Parathyroid adenoma (tissue), 2 donors: ENCODE results near the gene MAPT.

Experiments
- H2AFZ ChIP-seq: fragments of 300-600 bp; sonication (generic); one replicate; pipeline ENCODE4 v1.7.0; 2017; ENCODE audit warnings: antibody characterized with exemption, mild to moderate bottlenecking
- H3K27ac ChIP-seq: fragments of 300-600 bp; sonication (generic); one replicate; pipeline ENCODE4 v1.7.0; 2017
- H3K27me3 ChIP-seq: fragments of 300-600 bp; sonication (generic); one replicate; pipeline ENCODE4 v1.7.0; 2017; ENCODE audit warnings: low read length; ENCODE audit not compliant: control insufficient read depth, insufficient read depth
- H3K36me3 ChIP-seq: fragments of 300-600 bp; sonication (generic); one replicate; pipeline ENCODE4 v1.7.0; 2017; ENCODE audit warnings: low read length; ENCODE audit not compliant: control insufficient read depth, insufficient read depth
- H3K4me1 ChIP-seq: fragments of 300-600 bp; sonication (generic); one replicate; pipeline ENCODE4 v1.7.0; 2017; ENCODE audit warnings: control low read depth
- H3K4me2 ChIP-seq: fragments of 300-600 bp; sonication (generic); one replicate; pipeline ENCODE4 v1.7.0; 2017; ENCODE audit warnings: low read length
- H3K4me3 ChIP-seq: fragments of 300-600 bp; sonication (generic); one replicate; pipeline ENCODE4 v1.7.0; 2017; ENCODE audit warnings: low read depth, low read length
- H3K79me2 ChIP-seq: fragments of 300-600 bp; sonication (generic); one replicate; pipeline ENCODE4 v1.7.0; 2017; ENCODE audit warnings: control low read depth
- H3K9ac ChIP-seq: fragments of 300-600 bp; sonication (generic); one replicate; pipeline ENCODE4 v1.7.0; 2017; ENCODE audit warnings: mild to moderate bottlenecking
- H3K9me3 ChIP-seq: fragments of 300-600 bp; sonication (generic); one replicate; pipeline ENCODE4 v1.7.0; 2017; ENCODE audit warnings: low read length; ENCODE audit not compliant: control insufficient read depth
- CTCF ChIP-seq: fragments of 300-600 bp; sonication (generic); IDR thresholded peaks from one replicate; pipeline ENCODE4 v1.7.0; 2017; ENCODE audit warnings: antibody characterized with exemption, mild to moderate bottlenecking
- donor health status: primary hyperparathyroidism.

The MAPT gene

GRCh38 chr17:45871718-45872117 lies 22.6 kb upstream of the MAPT start:
- no peak overlapping the region for H2AFZ ChIP-seq
- peaks cover 14% of the 10 kb centered on the region for H3K4me1 ChIP-seq
- H3K4me2 ChIP-seq: no peak overlapping the region
- H3K36me3 ChIP-seq: no peaks in the 10 kb centered on the region
- TF ChIP-seq CTCF: no peak
- H3K27ac ChIP-seq: no peak overlapping the region
- H3K79me2 ChIP-seq: no peaks in the 10 kb centered on the region
- no peaks in the 10 kb centered on the region for H3K9me3 ChIP-seq
- H3K4me3 ChIP-seq: no peak overlapping the region
- no peaks in the 10 kb centered on the region for H3K27me3 ChIP-seq
- H3K9ac ChIP-seq: no peak overlapping the region

GRCh38 chr17:45873728-45874127 lies 20.6 kb upstream of the MAPT start:
- H3K4me1 ChIP-seq: peaks cover 14% of the 10 kb centered on the region
- peak overlapping the region; percentile 0 for H3K4me2 ChIP-seq
- no peaks in the 10 kb centered on the region for H3K27me3 ChIP-seq
- H3K79me2 ChIP-seq: no peaks in the 10 kb centered on the region
- no peak overlapping the region for H3K27ac ChIP-seq
- H3K36me3 ChIP-seq: no peaks in the 10 kb centered on the region
- no peak for TF ChIP-seq CTCF
- H3K9ac ChIP-seq: no peak overlapping the region
- H3K9me3 ChIP-seq: no peaks in the 10 kb centered on the region
- H3K4me3 ChIP-seq: no peak overlapping the region
- no peak overlapping the region for H2AFZ ChIP-seq

GRCh38 chr17:45874151-45874550 lies 20.2 kb upstream of the MAPT start:
- Histone ChIP-seq H3K36me3 (no peaks in the 10 kb centered on the region), H3K9ac (no peak overlapping the region), H3K9me3 (no peaks in the 10 kb centered on the region), H3K79me2 (no peaks in the 10 kb centered on the region), H3K4me2 (peak overlapping the region; percentile 0), H3K27me3 (no peaks in the 10 kb centered on the region), H2AFZ (no peak overlapping the region), H3K4me3 (no peak overlapping the region), H3K4me1 (peaks cover 14% of the 10 kb centered on the region), H3K27ac (no peak overlapping the region)
- no peak for TF ChIP-seq CTCF

GRCh38 chr17:45876539-45876938 lies 17.8 kb upstream of the MAPT start:
- Histone ChIP-seq H3K4me2 (no peak overlapping the region), H3K4me3 (no peak overlapping the region), H3K36me3 (no peaks in the 10 kb centered on the region), H3K27me3 (no peaks in the 10 kb centered on the region), H3K4me1 (peaks cover 14% of the 10 kb centered on the region), H2AFZ (no peak overlapping the region), H3K9ac (no peak overlapping the region), H3K27ac (no peak overlapping the region), H3K79me2 (no peaks in the 10 kb centered on the region), H3K9me3 (no peaks in the 10 kb centered on the region)
- TF ChIP-seq CTCF: no peak

- Histone ChIP-seq H3K9me3 (no peaks in the 10 kb centered on the region), H3K4me1 (peaks cover 14% of the 10 kb centered on the region), H2AFZ (no peak overlapping the region), H3K79me2 (no peaks in the 10 kb centered on the region), H3K9ac (no peak overlapping the region), H3K27me3 (no peaks in the 10 kb centered on the region), H3K4me2 (no peak overlapping the region), H3K4me3 (no peak overlapping the region), H3K27ac (no peak overlapping the region), H3K36me3 (no peaks in the 10 kb centered on the region)
- TF ChIP-seq CTCF: no peak
These were observed 16.9 kb upstream of the MAPT start for GRCh38 chr17:45877467-45877866.
